ENCODE measurements around the gene PAK4. TPM values are rescaled to one million over a fixed set of nuclear protein-coding genes. Genes with fewer than 3 reads are reported as not detected.
"Not testable (repeated sequence)": the region's sequence is repeated elsewhere in the genome, so short reads cannot be mapped to it uniquely, and the experiment has no call there.

The PAK4 gene
- total RNA-seq, 1 donor from 2014 or later = 19.4 TPM

DNA sequence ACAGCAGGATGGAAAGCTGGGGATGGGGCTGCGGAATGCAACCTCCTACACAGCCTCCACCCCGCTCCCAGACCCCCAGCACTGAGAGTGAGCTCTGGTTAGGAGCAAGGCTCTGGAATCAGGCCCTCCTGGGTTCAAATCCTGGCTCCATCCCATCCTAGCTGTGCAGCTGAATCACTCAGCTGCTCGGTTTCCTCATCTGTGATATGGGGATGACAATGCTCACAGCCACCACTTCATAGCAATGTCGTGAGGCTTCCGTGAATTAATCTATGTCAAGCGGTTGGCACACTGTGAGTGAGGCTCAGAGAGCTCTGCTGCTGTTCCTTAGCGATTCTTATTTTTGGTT lies 40.9 kb upstream of the PAK4 start:
- Histone ChIP-seq H3K4me3 (peak overlapping the region; percentile 39 to 42), H3K9me3 (no peaks in the 10 kb centered on the region), H3K27me3 (peaks cover 6% of the 10 kb centered on the region), H3K36me3 (no peaks in the 10 kb centered on the region), H3K27ac (no peak overlapping the region), H3K4me1 (peaks cover 17% of the 10 kb centered on the region)
- no peak for DNase-seq (ENCODE audit: extremely low spot score in 2 of 2)
- intact Hi-C loops (cut with DNase I) = no loop called here
- no peak for TF ChIP-seq POLR2AphosphoS5 (IDR thresholded peaks at IDR 0.05; ENCODE audit: insufficient read depth in 1 of 2, low read depth in 1 of 2)
- TF ChIP-seq, protein P1, sequence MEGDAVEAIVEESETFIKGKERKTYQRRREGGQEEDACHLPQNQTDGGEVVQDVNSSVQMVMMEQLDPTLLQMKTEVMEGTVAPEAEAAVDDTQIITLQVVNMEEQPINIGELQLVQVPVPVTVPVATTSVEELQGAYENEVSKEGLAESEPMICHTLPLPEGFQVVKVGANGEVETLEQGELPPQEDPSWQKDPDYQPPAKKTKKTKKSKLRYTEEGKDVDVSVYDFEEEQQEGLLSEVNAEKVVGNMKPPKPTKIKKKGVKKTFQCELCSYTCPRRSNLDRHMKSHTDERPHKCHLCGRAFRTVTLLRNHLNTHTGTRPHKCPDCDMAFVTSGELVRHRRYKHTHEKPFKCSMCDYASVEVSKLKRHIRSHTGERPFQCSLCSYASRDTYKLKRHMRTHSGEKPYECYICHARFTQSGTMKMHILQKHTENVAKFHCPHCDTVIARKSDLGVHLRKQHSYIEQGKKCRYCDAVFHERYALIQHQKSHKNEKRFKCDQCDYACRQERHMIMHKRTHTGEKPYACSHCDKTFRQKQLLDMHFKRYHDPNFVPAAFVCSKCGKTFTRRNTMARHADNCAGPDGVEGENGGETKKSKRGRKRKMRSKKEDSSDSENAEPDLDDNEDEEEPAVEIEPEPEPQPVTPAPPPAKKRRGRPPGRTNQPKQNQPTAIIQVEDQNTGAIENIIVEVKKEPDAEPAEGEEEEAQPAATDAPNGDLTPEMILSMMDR (IDR thresholded peaks at IDR 0.05) = no peak
- TF ChIP-seq POLR2A (IDR thresholded peaks at IDR 0.05) = no peak

GRCh38 chr19:39085392-39085791 lies 40.2 kb upstream of the PAK4 start:
- H3K27ac ChIP-seq = no peak overlapping the region
- no peaks in the 10 kb centered on the region for H3K36me3 ChIP-seq
- TF ChIP-seq, protein P1 (IDR thresholded peaks at IDR 0.05) = no peak
- TF ChIP-seq POLR2AphosphoS5 (IDR thresholded peaks at IDR 0.05; ENCODE audit: insufficient read depth in 1 of 2, low read depth in 1 of 2) (no peak), POLR2A (IDR thresholded peaks at IDR 0.05) (no peak)
- H3K9me3 ChIP-seq = no peaks in the 10 kb centered on the region
- H3K4me3 ChIP-seq = no peak overlapping the region
- peaks cover 17% of the 10 kb centered on the region for H3K4me1 ChIP-seq
- no peak for DNase-seq (ENCODE audit: extremely low spot score in 2 of 2)
- intact Hi-C loops (cut with DNase I) = no loop called here
- peaks cover 6% of the 10 kb centered on the region for H3K27me3 ChIP-seq

- TF ChIP-seq POLR2A (IDR thresholded peaks at IDR 0.05) (no peak), POLR2AphosphoS5 (IDR thresholded peaks at IDR 0.05; ENCODE audit: insufficient read depth in 1 of 2, low read depth in 1 of 2) (no peak)
- TF ChIP-seq, protein P1 (IDR thresholded peaks at IDR 0.05) = no peak
- intact Hi-C loops (cut with DNase I) = no loop called here
- Histone ChIP-seq H3K4me3 (no peak overlapping the region), H3K9me3 (no peaks in the 10 kb centered on the region), H3K27ac (no peak overlapping the region), H3K4me1 (peaks cover 17% of the 10 kb centered on the region), H3K36me3 (no peaks in the 10 kb centered on the region), H3K27me3 (peaks cover 6% of the 10 kb centered on the region)
- DNase-seq (ENCODE audit: extremely low spot score in 2 of 2) = no peak
These were observed 39.2 kb upstream of the PAK4 start for GRCh38 chr19:39086386-39086785.

GRCh38 chr19:39087907-39088686 lies 37.5 kb upstream of the PAK4 start:
- Histone ChIP-seq H3K4me3 (no peak overlapping the region), H3K4me1 (peaks cover 14% of the 10 kb centered on the region), H3K9me3 (no peaks in the 10 kb centered on the region), H3K27me3 (peaks cover 6% of the 10 kb centered on the region), H3K27ac (no peak overlapping the region), H3K36me3 (no peaks in the 10 kb centered on the region)
- intact Hi-C loops (cut with DNase I) = no loop called here
- DNase-seq (ENCODE audit: extremely low spot score in 2 of 2) = no peak
- TF ChIP-seq POLR2AphosphoS5 (IDR thresholded peaks at IDR 0.05; ENCODE audit: insufficient read depth in 1 of 2, low read depth in 1 of 2) (no peak), POLR2A (IDR thresholded peaks at IDR 0.05) (no peak)
- TF ChIP-seq, protein P1 (IDR thresholded peaks at IDR 0.05) = no peak

- intact Hi-C loops (cut with DNase I); H3K27ac ChIP-seq; H3K4me3 ChIP-seq; H3K27me3 ChIP-seq; DNase-seq (ENCODE audit: extremely low spot score in 2 of 2); H3K36me3 ChIP-seq; H3K4me1 ChIP-seq; H3K9me3 ChIP-seq: not testable (repeated sequence)
These were observed 35.6 kb upstream of the PAK4 start for GRCh38 chr19:39090016-39090415.

Measured in vagina (tissue), 2 donors.